Keratinocyte (primary cell): Measurements from ENCODE around the gene NLRC5. TPM values are rescaled to one million over a fixed set of nuclear protein-coding genes. Genes with fewer than 3 reads are reported as not detected.

Experiments
- DNase-seq: peaks from one replicate; pipeline ENCODE4 v3.0.0-alpha.2; 2011; ENCODE audit warnings: low read depth, missing footprints, low spot score
- FAIRE-seq: peaks from 2 replicates; lab custom pipeline; 2011; peaks lifted over from hg19 to GRCh38; lab: Jason Lieb, UNC
- H2AFZ ChIP-seq: 2 replicates; pipeline ENCODE4 v1.6.0; 2012; ENCODE audit warnings: low read length, control low read depth, inconsistent platforms; ENCODE audit not compliant: control insufficient read depth
- H3K27ac ChIP-seq: 2 replicates; pipeline ENCODE4 v1.5.1; 2011; ENCODE audit warnings: low read length; ENCODE audit not compliant: control insufficient read depth, insufficient read depth
- H3K27me3 ChIP-seq: 3 replicates; pipeline ENCODE4 v1.6.0; 2011; ENCODE audit warnings: low read length; ENCODE audit not compliant: control insufficient read depth, insufficient read depth; ENCODE audit errors: extremely low read depth
- H3K36me3 ChIP-seq, 2 experiments: 2 replicates in 1 of 2; 3 replicates in 1 of 2; pipeline ENCODE4 v1.5.1; 2011; ENCODE audit warnings: low read length in 2 of 2, mild to moderate bottlenecking in 1 of 2; ENCODE audit not compliant: control insufficient read depth in 2 of 2, insufficient read depth in 2 of 2; ENCODE audit errors: extremely low read depth in 1 of 2
- H3K4me1 ChIP-seq: 3 replicates; pipeline ENCODE4 v1.5.1; 2011; ENCODE audit warnings: low read length; ENCODE audit not compliant: control insufficient read depth, insufficient read depth; ENCODE audit errors: extremely low read depth
- H3K4me2 ChIP-seq: 3 replicates; pipeline ENCODE4 v1.6.0; 2011; ENCODE audit warnings: low read depth, low read length; ENCODE audit not compliant: control insufficient read depth, insufficient read depth; ENCODE audit errors: extremely low read depth
- H3K4me3 ChIP-seq, 3 experiments: fragments of 200-600 bp in 1 of 3; sonication (generic) in 1 of 3; 2 replicates in 2 of 3; 3 replicates in 1 of 3; pipeline ENCODE4 v1.5.1; 2011 to 2016; ENCODE audit warnings: low read length in 3 of 3, mild to moderate bottlenecking in 3 of 3, control low read depth in 2 of 3, inconsistent platforms in 1 of 3, low read depth in 1 of 3, mixed read lengths in 1 of 3, mixed run types in 1 of 3, moderate library complexity in 1 of 3; ENCODE audit not compliant: control insufficient read depth in 2 of 3, insufficient read depth in 2 of 3; ENCODE audit errors: extremely low read depth in 1 of 3
- H3K79me2 ChIP-seq: 2 replicates; pipeline ENCODE4 v1.6.0; 2012; ENCODE audit warnings: low read length; ENCODE audit not compliant: control insufficient read depth, insufficient read depth
- H3K9ac ChIP-seq: 3 replicates; pipeline ENCODE4 v1.6.0; 2011; ENCODE audit warnings: low read length; ENCODE audit not compliant: control insufficient read depth, insufficient read depth; ENCODE audit errors: extremely low read depth
- H3K9me1 ChIP-seq: 3 replicates; pipeline ENCODE4 v1.6.0; 2011; ENCODE audit warnings: low read length; ENCODE audit not compliant: control insufficient read depth, insufficient read depth; ENCODE audit errors: extremely low read depth
- H3K9me3 ChIP-seq: 2 replicates; pipeline ENCODE4 v1.5.1; 2012; ENCODE audit warnings: low read depth, low read length; ENCODE audit not compliant: control insufficient read depth
- H4K20me1 ChIP-seq: 3 replicates; pipeline ENCODE4 v1.6.0; 2011; ENCODE audit warnings: low read length; ENCODE audit not compliant: control insufficient read depth, insufficient read depth; ENCODE audit errors: extremely low read depth
- EZH2 ChIP-seq: IDR thresholded peaks from one replicate; pipeline ENCODE4 v1.6.1; 2012; ENCODE audit warnings: inconsistent platforms, mild to moderate bottlenecking, low read length, moderate library complexity
- dilution Hi-C: fragments of 300-500 bp; cut with MboI; formaldehyde crosslinking; loops from one replicate; pipeline ENCODE4 v1.7.0; 2020; ENCODE audit warnings: low sequenced_read_pairs; ENCODE audit not compliant: extremely low pct_ligation_motif_present
- polyA plus RNA-seq, 5 experiments: library from polyadenylated mRNA; depleted of rRNA in 3 of 5; stranded (reverse) in 3 of 5; stranded (forward) in 1 of 5; unstranded in 1 of 5; fragments of >200 nt; gene quantifications; 1 replicate in 1 of 5; 2 replicates in 3 of 5; 3 replicates in 1 of 5; pipeline versions ENCODE4 v1.2.1 to v1.2.3, GENCODE V29; 2011 to 2012; ENCODE audit warnings: missing spikeins in 2 of 5, low read depth in 1 of 5, low replicate concordance in 1 of 5
- TF ChIP-seq, protein P1 (sequence below), 3 experiments: IDR thresholded peaks in 1 of 3; conservative IDR thresholded peaks in 1 of 3; optimal IDR thresholded peaks in 1 of 3; 2 replicates in 2 of 3; 3 replicates in 1 of 3; pipeline versions ENCODE3 to v1.5.1; 2011; ENCODE audit warnings: low read length in 3 of 3, mild to moderate bottlenecking in 3 of 3, moderate library complexity in 2 of 3, control low read depth in 1 of 3, inconsistent platforms in 1 of 3; ENCODE audit not compliant: insufficient read depth in 2 of 3; ENCODE audit errors: extremely low read depth in 1 of 3

Gene NLRC5
- polyA plus RNA-seq, 1 donor (not counting 4 experiments of a cell fraction or from before 2014, with no cell fraction given) = 7.8 TPM

DNA sequence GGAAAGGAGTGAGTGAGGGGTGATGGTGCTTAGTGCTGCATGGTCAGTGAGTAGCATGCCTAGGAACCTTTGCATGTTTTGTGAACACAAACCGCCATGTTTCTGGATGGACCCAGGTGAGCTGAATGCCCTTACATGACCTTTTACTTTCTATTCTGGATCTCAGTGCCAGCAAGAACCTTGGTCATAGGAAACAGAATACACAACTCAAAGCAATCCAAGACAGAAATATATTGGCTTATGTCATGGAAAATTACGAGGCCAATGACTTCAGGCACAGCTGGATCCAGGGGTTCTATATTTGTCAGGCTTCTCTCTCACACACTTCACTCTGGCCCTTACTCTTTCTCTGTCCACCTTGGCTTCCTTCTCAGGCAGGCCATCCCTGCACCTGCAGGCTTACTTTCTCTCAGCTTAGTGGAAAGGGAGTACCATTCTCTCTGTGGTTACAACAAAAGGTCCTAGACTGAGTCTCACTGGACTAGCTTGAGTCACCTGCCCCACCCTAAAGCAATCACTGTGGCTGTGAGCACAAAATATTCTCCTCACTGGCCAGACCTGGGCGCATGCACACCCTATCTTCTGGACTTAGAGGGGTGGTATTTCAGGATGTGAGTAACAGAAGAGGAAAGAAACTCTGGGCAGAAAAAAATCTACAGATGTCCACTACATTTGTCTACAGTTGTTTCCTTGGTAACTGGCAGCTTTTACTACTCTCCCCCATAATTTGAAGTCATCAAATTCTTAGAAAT, 82.7 kb downstream of the NLRC5 start:
- no peaks in the 10 kb centered on the region for H3K36me3 ChIP-seq
- FAIRE-seq = peak; percentile 57
- dilution Hi-C loops = no loop called here
- no peaks in the 10 kb centered on the region for H4K20me1 ChIP-seq
- no peak for TF ChIP-seq EZH2
- TF ChIP-seq, protein P1, sequence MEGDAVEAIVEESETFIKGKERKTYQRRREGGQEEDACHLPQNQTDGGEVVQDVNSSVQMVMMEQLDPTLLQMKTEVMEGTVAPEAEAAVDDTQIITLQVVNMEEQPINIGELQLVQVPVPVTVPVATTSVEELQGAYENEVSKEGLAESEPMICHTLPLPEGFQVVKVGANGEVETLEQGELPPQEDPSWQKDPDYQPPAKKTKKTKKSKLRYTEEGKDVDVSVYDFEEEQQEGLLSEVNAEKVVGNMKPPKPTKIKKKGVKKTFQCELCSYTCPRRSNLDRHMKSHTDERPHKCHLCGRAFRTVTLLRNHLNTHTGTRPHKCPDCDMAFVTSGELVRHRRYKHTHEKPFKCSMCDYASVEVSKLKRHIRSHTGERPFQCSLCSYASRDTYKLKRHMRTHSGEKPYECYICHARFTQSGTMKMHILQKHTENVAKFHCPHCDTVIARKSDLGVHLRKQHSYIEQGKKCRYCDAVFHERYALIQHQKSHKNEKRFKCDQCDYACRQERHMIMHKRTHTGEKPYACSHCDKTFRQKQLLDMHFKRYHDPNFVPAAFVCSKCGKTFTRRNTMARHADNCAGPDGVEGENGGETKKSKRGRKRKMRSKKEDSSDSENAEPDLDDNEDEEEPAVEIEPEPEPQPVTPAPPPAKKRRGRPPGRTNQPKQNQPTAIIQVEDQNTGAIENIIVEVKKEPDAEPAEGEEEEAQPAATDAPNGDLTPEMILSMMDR (optimal IDR thresholded peaks at IDR 0.05 in 1 of 3, IDR thresholded peaks at IDR 0.05 in 1 of 3, conservative IDR thresholded peaks at IDR 0.05 in 1 of 3; ENCODE audit: extremely low read depth in 1 of 3, insufficient read depth in 2 of 3, low read length in 3 of 3) = no peak
- no peak overlapping the region for H3K9ac ChIP-seq
- no peak overlapping the region for H3K4me2 ChIP-seq
- no peak for DNase-seq
- no peaks in the 10 kb centered on the region for H3K79me2 ChIP-seq
- no peak overlapping the region for H2AFZ ChIP-seq
- H3K4me1 ChIP-seq = peaks cover 15% of the 10 kb centered on the region
- H3K9me3 ChIP-seq = no peaks in the 10 kb centered on the region
- H3K27ac ChIP-seq = no peak overlapping the region
- peaks cover 1% of the 10 kb centered on the region for H3K9me1 ChIP-seq
- H3K27me3 ChIP-seq = peaks cover 8% of the 10 kb centered on the region
- no peak overlapping the region for H3K4me3 ChIP-seq

DNA sequence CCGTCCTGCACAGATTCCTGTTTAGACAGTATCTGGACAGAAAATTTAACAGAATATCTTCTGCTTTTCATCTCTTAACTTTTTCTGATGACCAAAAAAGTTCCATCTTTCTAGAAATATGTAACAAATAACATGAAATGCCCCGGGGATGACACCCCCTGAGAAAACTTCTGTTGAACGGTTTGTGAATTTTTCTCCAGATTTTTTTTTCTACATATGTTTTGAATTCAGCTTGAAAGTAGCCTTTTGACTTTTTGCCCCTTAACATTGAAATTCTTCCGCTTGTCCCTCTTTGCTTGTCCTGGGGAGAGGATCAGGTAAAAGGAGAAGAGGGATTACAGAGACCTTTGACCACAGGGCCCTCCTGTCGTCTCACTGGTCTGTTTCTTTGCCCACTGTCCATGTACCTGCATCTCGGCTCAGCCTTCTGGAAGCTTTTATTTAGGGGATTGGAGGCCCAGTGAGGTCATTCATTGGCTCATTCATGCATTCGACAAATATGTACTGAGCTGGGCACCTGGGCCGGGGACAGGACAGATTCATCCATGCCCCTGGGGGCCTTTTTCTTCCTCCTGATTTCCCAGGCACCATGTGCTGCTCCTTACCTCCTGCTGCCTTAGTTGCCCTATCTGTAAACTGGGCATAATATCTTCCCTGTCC, 83.4 kb downstream of the NLRC5 start:
- no peak overlapping the region for H3K4me3 ChIP-seq
- no peaks in the 10 kb centered on the region for H3K9me3 ChIP-seq
- no peak for TF ChIP-seq EZH2
- TF ChIP-seq, protein P1 (optimal IDR thresholded peaks at IDR 0.05 in 1 of 3, IDR thresholded peaks at IDR 0.05 in 1 of 3, conservative IDR thresholded peaks at IDR 0.05 in 1 of 3; ENCODE audit: extremely low read depth in 1 of 3, insufficient read depth in 2 of 3, low read length in 3 of 3) = no peak
- no peaks in the 10 kb centered on the region for H3K9me1 ChIP-seq
- H3K27ac ChIP-seq = no peak overlapping the region
- dilution Hi-C loops = no loop called here
- FAIRE-seq (no peak), DNase-seq (no peak)
- no peak overlapping the region for H3K9ac ChIP-seq
- H3K4me2 ChIP-seq = no peak overlapping the region
- H3K79me2 ChIP-seq = no peaks in the 10 kb centered on the region
- no peaks in the 10 kb centered on the region for H3K36me3 ChIP-seq
- peaks cover 15% of the 10 kb centered on the region for H3K4me1 ChIP-seq
- H4K20me1 ChIP-seq = no peaks in the 10 kb centered on the region
- H3K27me3 ChIP-seq = peaks cover 3% of the 10 kb centered on the region
- H2AFZ ChIP-seq = no peak overlapping the region
